Neural cell (in vitro differentiated cells): Measurements from ENCODE around the gene CIBAR2. TPM values are rescaled to one million over a fixed set of nuclear protein-coding genes. Genes with fewer than 3 reads are reported as not detected.

Experiments used
- H2AFZ ChIP-seq: fragments of 200-600, 300-800 bp; sonication (generic), shearing (Covaris generic); 2 replicates; pipeline ENCODE4 v1.6.0; 2014; ENCODE audit warnings: low read depth, mild to moderate bottlenecking, antibody characterized with exemption, low read length, moderate library complexity
- H3F3A ChIP-seq: fragments of 200-600 bp; shearing (Covaris generic); 2 replicates; pipeline ENCODE4 v1.6.1; 2016; ENCODE audit warnings: mild to moderate bottlenecking, moderate library complexity, mixed read lengths, antibody characterized with exemption, low read length; ENCODE audit not compliant: insufficient read depth, poor library complexity, severe bottlenecking
- H3K27ac ChIP-seq: fragments of 200-600, 300-800 bp; sonication (generic), shearing (Covaris generic); 2 replicates; pipeline ENCODE4 v1.5.1; 2014; ENCODE audit warnings: mild to moderate bottlenecking, low read length, moderate library complexity
- H3K27me3 ChIP-seq: fragments of 300-800, 200-600 bp; sonication (generic), shearing (Covaris generic); 2 replicates; pipeline ENCODE4 v1.6.0; 2014; ENCODE audit warnings: mild to moderate bottlenecking, low read depth, low read length, moderate library complexity; ENCODE audit not compliant: insufficient read depth
- H3K36me3 ChIP-seq: fragments of 300-800, 200-600 bp; sonication (generic), shearing (Covaris generic); 2 replicates; pipeline ENCODE4 v1.5.1; 2014; ENCODE audit warnings: mild to moderate bottlenecking, antibody characterized with exemption, low read length, moderate library complexity; ENCODE audit not compliant: insufficient read depth
- H3K4me2 ChIP-seq: fragments of 300-800, 200-600 bp; sonication (generic), shearing (Covaris generic); 2 replicates; pipeline ENCODE4 v1.6.0; 2014; ENCODE audit warnings: mild to moderate bottlenecking, low read length
- H3K4me3 ChIP-seq: fragments of 300-800, 200-600 bp; sonication (generic), shearing (Covaris generic); 2 replicates; pipeline ENCODE4 v1.5.1; 2014; ENCODE audit warnings: mild to moderate bottlenecking, low read length, moderate library complexity
- H3K79me2 ChIP-seq: fragments of 200-600 bp; shearing (Covaris generic); replicated peaks from 2 replicates; pipeline ENCODE4 v1.6.0; 2014; ENCODE audit warnings: mild to moderate bottlenecking, low read length, moderate library complexity; ENCODE audit not compliant: insufficient read depth
- H3K9ac ChIP-seq: fragments of 300-800, 200-600 bp; sonication (generic), shearing (Covaris generic); 2 replicates; pipeline ENCODE4 v1.6.1; 2016; ENCODE audit warnings: mild to moderate bottlenecking, low read length, mixed read lengths
- H3K9me2 ChIP-seq: fragments of 200-600 bp; shearing (Covaris generic); 2 replicates; pipeline ENCODE4 v1.6.1; 2016; ENCODE audit warnings: mild to moderate bottlenecking, low read length, mixed read lengths; ENCODE audit not compliant: insufficient read depth
- H3K9me3 ChIP-seq: fragments of 200-600, 300-800 bp; sonication (generic), shearing (Covaris generic); 2 replicates; pipeline ENCODE4 v1.6.1; 2016; ENCODE audit warnings: mild to moderate bottlenecking, mixed run types, low read length, moderate library complexity, mixed read lengths
- H4K20me1 ChIP-seq: fragments of 200-600 bp; shearing (Covaris generic); 2 replicates; pipeline ENCODE4 v1.6.1; 2016; ENCODE audit warnings: mild to moderate bottlenecking, mixed run types; ENCODE audit not compliant: insufficient read depth
- EP300 ChIP-seq: fragments of 450-650 bp; conservative IDR thresholded peaks from 2 replicates; pipeline ENCODE4 v1.6.1; 2014; ENCODE audit warnings: antibody characterized with exemption, mild to moderate bottlenecking, moderate library complexity; ENCODE audit not compliant: poor library complexity, severe bottlenecking
- EZH2 ChIP-seq: fragments of 200-600, 300-800 bp; shearing (Covaris generic), sonication (generic); IDR thresholded peaks from 2 replicates; pipeline ENCODE4 v1.6.1; 2014; ENCODE audit warnings: antibody characterized with exemption, low read length, borderline replicate concordance, mild to moderate bottlenecking; ENCODE audit not compliant: insufficient read depth, poor library complexity, severe bottlenecking
- MXI1 ChIP-seq: fragments of 450-650 bp; conservative IDR thresholded peaks from 2 replicates; pipeline ENCODE4 v1.6.1; 2014; ENCODE audit warnings: antibody characterized with exemption, mild to moderate bottlenecking; ENCODE audit not compliant: poor library complexity, severe bottlenecking
- POLR2AphosphoS5 ChIP-seq: IDR thresholded peaks from 2 replicates; pipeline ENCODE4 v1.6.1; 2012
- RAD21 ChIP-seq: fragments of 450-650 bp; conservative IDR thresholded peaks from 2 replicates; pipeline ENCODE4 v1.6.1; 2014; ENCODE audit warnings: antibody characterized with exemption, mild to moderate bottlenecking, moderate library complexity
- SMC3 ChIP-seq: fragments of 450-650 bp; conservative IDR thresholded peaks from 2 replicates; pipeline ENCODE4 v1.6.1; 2014; ENCODE audit warnings: antibody characterized with exemption, mild to moderate bottlenecking, moderate library complexity; ENCODE audit not compliant: poor library complexity
- TAF1 ChIP-seq: IDR thresholded peaks from 2 replicates; pipeline ENCODE4 v1.6.1; 2012; ENCODE audit warnings: low read depth
- polyA plus RNA-seq: library from polyadenylated mRNA; depleted of rRNA; stranded (reverse); fragments of >200 nt; gene quantifications from 2 replicates; pipeline ENCODE4 v1.2.3, GENCODE V29; 2014
- TF ChIP-seq, protein P1 (sequence below): IDR thresholded peaks from 2 replicates; pipeline ENCODE4 v1.6.1; 2012; ENCODE audit warnings: borderline replicate concordance
- TF ChIP-seq, protein P2 (sequence below): fragments of 450-650 bp; IDR thresholded peaks from 2 replicates; pipeline ENCODE4 v1.5.1; 2014; ENCODE audit warnings: antibody characterized with exemption, mild to moderate bottlenecking, moderate library complexity; ENCODE audit not compliant: poor library complexity, severe bottlenecking

CIBAR2 gene
- polyA plus RNA-seq, 1 donor from 2014 or later = not detected

DNA sequence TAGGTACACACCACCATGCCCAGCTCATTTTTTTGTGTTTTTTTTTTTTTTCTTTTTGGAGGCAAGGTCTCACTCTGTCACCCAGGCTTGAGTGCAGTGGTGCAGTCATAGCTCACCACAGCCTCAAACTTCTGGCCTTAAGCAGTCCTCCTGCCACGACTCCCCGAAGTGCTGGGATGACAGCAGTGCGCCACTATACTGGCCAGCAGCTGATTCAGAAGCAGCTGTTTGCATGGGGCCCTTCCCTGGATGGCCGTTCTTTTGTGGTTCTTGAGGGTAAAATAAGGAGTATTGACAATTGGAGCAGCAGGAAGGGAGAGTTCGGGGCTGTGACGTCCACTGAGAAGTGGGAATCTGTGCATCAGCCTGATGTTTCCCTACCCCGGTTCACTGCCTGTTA, 43.1 kb downstream of the CIBAR2 start:
- H3F3A ChIP-seq = no peaks in the 10 kb centered on the region
- no peak overlapping the region for H3K9ac ChIP-seq
- TF ChIP-seq MXI1 (no peak), TAF1 (no peak), EP300 (no peak), POLR2AphosphoS5 (no peak), SMC3 (no peak), EZH2 (no peak), RAD21 (no peak)
- TF ChIP-seq, protein P1, sequence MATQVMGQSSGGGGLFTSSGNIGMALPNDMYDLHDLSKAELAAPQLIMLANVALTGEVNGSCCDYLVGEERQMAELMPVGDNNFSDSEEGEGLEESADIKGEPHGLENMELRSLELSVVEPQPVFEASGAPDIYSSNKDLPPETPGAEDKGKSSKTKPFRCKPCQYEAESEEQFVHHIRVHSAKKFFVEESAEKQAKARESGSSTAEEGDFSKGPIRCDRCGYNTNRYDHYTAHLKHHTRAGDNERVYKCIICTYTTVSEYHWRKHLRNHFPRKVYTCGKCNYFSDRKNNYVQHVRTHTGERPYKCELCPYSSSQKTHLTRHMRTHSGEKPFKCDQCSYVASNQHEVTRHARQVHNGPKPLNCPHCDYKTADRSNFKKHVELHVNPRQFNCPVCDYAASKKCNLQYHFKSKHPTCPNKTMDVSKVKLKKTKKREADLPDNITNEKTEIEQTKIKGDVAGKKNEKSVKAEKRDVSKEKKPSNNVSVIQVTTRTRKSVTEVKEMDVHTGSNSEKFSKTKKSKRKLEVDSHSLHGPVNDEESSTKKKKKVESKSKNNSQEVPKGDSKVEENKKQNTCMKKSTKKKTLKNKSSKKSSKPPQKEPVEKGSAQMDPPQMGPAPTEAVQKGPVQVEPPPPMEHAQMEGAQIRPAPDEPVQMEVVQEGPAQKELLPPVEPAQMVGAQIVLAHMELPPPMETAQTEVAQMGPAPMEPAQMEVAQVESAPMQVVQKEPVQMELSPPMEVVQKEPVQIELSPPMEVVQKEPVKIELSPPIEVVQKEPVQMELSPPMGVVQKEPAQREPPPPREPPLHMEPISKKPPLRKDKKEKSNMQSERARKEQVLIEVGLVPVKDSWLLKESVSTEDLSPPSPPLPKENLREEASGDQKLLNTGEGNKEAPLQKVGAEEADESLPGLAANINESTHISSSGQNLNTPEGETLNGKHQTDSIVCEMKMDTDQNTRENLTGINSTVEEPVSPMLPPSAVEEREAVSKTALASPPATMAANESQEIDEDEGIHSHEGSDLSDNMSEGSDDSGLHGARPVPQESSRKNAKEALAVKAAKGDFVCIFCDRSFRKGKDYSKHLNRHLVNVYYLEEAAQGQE = no peak
- TF ChIP-seq, protein P2, sequence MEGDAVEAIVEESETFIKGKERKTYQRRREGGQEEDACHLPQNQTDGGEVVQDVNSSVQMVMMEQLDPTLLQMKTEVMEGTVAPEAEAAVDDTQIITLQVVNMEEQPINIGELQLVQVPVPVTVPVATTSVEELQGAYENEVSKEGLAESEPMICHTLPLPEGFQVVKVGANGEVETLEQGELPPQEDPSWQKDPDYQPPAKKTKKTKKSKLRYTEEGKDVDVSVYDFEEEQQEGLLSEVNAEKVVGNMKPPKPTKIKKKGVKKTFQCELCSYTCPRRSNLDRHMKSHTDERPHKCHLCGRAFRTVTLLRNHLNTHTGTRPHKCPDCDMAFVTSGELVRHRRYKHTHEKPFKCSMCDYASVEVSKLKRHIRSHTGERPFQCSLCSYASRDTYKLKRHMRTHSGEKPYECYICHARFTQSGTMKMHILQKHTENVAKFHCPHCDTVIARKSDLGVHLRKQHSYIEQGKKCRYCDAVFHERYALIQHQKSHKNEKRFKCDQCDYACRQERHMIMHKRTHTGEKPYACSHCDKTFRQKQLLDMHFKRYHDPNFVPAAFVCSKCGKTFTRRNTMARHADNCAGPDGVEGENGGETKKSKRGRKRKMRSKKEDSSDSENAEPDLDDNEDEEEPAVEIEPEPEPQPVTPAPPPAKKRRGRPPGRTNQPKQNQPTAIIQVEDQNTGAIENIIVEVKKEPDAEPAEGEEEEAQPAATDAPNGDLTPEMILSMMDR = no peak
- H3K27me3 ChIP-seq = no peaks in the 10 kb centered on the region
- H2AFZ ChIP-seq = no peak overlapping the region
- no peak overlapping the region for H3K4me3 ChIP-seq
- H3K27ac ChIP-seq = no peak overlapping the region
- no peaks in the 10 kb centered on the region for H3K36me3 ChIP-seq
- no peaks in the 10 kb centered on the region for H4K20me1 ChIP-seq
- H3K9me2 ChIP-seq = no peaks in the 10 kb centered on the region
- H3K9me3 ChIP-seq = no peaks in the 10 kb centered on the region
- H3K79me2 ChIP-seq = no peaks in the 10 kb centered on the region
- H3K4me2 ChIP-seq = no peak overlapping the region

DNA sequence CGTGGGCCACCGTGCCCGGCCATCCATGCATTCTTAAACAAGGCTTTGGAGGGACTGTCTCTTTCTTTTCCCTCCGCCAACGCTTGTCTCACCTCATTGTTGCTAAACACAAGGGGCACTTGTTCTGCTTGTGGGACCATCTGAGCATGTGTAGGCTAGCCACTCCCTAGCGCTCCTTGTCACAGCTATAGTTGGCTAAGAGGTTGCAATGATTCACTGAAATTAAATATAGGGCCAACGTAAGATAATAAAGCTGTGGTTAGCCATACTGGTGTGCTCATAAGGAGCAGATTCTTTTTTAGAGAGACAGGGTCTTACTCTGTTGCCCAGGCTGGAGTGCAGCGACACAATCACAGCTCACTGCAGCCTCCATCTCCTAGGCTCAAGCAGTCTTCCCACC, 43.5 kb downstream of the CIBAR2 start:
- no peaks in the 10 kb centered on the region for H3F3A ChIP-seq
- no peaks in the 10 kb centered on the region for H3K79me2 ChIP-seq
- H3K4me2 ChIP-seq = no peak overlapping the region
- no peak overlapping the region for H2AFZ ChIP-seq
- H3K27me3 ChIP-seq = no peaks in the 10 kb centered on the region
- no peaks in the 10 kb centered on the region for H3K9me3 ChIP-seq
- H3K27ac ChIP-seq = no peak overlapping the region
- H3K9me2 ChIP-seq = no peaks in the 10 kb centered on the region
- H4K20me1 ChIP-seq = no peaks in the 10 kb centered on the region
- TF ChIP-seq, protein P1 = no peak
- TF ChIP-seq RAD21 (no peak), TAF1 (no peak), MXI1 (no peak), EP300 (no peak), EZH2 (no peak), SMC3 (no peak), POLR2AphosphoS5 (no peak)
- TF ChIP-seq, protein P2 = no peak
- no peak overlapping the region for H3K4me3 ChIP-seq
- no peak overlapping the region for H3K9ac ChIP-seq
- H3K36me3 ChIP-seq = no peaks in the 10 kb centered on the region
